Right atrium auricular region (tissue), 2 donors: ENCODE measurements around the gene HCCS. TPM values are rescaled to one million over a fixed set of nuclear protein-coding genes. Genes with fewer than 3 reads are reported as not detected.

ENCODE experiments used
- DNase-seq: peaks from one replicate; pipeline ENCODE4 v3.0.0-alpha.2; 2019; ENCODE audit warnings: low spot score
- H3K27ac ChIP-seq, 2 donors: fragments of 200-600 bp; sonication (generic); 1 replicate in 1 of 2; 2 replicates in 1 of 2; pipeline ENCODE4 v1.5.1; 2016 to 2019
- H3K27me3 ChIP-seq, 2 donors: fragments of 200-600 bp; sonication (generic); one replicate each; pipeline versions ENCODE4 v1.5.1 to v1.6.0; 2017 to 2019
- H3K36me3 ChIP-seq: fragments of 200-600 bp; sonication (generic); one replicate; pipeline ENCODE4 v1.5.1; 2016
- H3K4me1 ChIP-seq, 2 donors: fragments of 200-600 bp; sonication (generic); one replicate each; pipeline versions ENCODE4 v1.5.1 to v1.6.0; 2017 to 2019
- H3K4me3 ChIP-seq, 2 donors: fragments of 200-600 bp; sonication (generic); 1 replicate in 1 of 2; 2 replicates in 1 of 2; pipeline ENCODE4 v1.5.1; 2017 to 2019; ENCODE audit warnings: mild to moderate bottlenecking in 1 of 2, moderate library complexity in 1 of 2
- H3K9me3 ChIP-seq, 2 donors: fragments of 200-600 bp; sonication (generic); one replicate each; pipeline ENCODE4 v1.5.1; 2019
- total RNA-seq, 2 donors: library from RNA; depleted of rRNA; stranded (reverse); fragments of >200 nt; gene quantifications; one replicate each; pipeline ENCODE4 v1.1.0, GENCODE V29; 2016
- TF ChIP-seq, protein P1 (sequence below), 2 donors: fragments of 200-600 bp; sonication (generic); IDR thresholded peaks; one replicate each; pipeline ENCODE4 v1.5.1; 2019; ENCODE audit warnings: antibody characterized with exemption in 2 of 2

The HCCS gene
- total RNA-seq, 2 donors from 2014 or later = 24.0 to 25.0 TPM

DNA sequence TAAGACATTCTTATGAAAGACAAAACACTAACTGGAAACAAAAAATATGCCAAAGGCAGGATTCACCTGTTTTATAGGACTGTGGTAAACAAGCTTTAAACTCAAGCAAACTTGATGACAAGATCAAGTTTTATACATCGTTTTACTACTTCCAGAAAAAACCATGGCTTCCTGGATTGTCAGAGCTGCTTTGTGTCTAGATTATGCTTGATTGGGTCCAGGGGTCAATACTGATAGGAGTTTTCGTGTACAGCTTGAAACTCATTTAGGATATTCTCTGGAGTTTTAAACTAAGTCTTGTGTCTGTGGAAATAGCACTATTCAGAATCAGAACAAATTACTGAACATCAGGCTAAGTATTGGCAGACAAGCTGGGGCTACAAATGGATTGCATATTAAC lies 13.0 kb downstream of the HCCS start:
- H3K27me3 ChIP-seq = no peaks in the 10 kb centered on the region
- H3K4me3 ChIP-seq = no peak overlapping the region
- H3K36me3 ChIP-seq = peaks cover 10% of the 10 kb centered on the region
- no peaks in the 10 kb centered on the region for H3K9me3 ChIP-seq
- DNase-seq = no peak
- H3K4me1 ChIP-seq = no peaks in the 10 kb centered on the region
- TF ChIP-seq, protein P1, sequence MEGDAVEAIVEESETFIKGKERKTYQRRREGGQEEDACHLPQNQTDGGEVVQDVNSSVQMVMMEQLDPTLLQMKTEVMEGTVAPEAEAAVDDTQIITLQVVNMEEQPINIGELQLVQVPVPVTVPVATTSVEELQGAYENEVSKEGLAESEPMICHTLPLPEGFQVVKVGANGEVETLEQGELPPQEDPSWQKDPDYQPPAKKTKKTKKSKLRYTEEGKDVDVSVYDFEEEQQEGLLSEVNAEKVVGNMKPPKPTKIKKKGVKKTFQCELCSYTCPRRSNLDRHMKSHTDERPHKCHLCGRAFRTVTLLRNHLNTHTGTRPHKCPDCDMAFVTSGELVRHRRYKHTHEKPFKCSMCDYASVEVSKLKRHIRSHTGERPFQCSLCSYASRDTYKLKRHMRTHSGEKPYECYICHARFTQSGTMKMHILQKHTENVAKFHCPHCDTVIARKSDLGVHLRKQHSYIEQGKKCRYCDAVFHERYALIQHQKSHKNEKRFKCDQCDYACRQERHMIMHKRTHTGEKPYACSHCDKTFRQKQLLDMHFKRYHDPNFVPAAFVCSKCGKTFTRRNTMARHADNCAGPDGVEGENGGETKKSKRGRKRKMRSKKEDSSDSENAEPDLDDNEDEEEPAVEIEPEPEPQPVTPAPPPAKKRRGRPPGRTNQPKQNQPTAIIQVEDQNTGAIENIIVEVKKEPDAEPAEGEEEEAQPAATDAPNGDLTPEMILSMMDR (IDR thresholded peaks at IDR 0.05) = no peak
- H3K27ac ChIP-seq = no peak overlapping the region

DNA sequence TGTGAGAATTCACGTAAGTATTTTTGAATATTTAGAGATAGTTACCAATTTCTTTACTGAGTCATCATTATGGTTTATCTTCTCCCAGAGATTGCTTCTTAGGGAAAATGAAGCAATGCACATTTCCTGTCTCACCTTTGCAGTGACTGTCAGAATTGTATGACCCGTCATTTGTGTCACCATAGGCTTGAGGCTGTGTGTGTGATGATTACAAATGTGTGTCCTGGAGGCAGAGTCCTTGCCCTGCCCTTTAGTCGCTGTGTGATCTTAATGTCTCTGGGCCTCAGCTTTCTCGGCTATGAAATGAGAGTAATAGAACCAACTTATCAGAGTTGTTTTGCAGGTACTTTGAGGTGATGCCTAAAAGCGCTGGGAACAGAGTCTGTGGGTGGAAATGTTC lies 13.9 kb downstream of the HCCS start:
- H3K27me3 ChIP-seq = no peaks in the 10 kb centered on the region
- no peak overlapping the region for H3K27ac ChIP-seq
- no peak for DNase-seq
- peaks cover 5% of the 10 kb centered on the region for H3K36me3 ChIP-seq
- H3K4me1 ChIP-seq = no peaks in the 10 kb centered on the region
- TF ChIP-seq, protein P1 (IDR thresholded peaks at IDR 0.05) = no peak
- no peak overlapping the region for H3K4me3 ChIP-seq
- no peaks in the 10 kb centered on the region for H3K9me3 ChIP-seq

DNA sequence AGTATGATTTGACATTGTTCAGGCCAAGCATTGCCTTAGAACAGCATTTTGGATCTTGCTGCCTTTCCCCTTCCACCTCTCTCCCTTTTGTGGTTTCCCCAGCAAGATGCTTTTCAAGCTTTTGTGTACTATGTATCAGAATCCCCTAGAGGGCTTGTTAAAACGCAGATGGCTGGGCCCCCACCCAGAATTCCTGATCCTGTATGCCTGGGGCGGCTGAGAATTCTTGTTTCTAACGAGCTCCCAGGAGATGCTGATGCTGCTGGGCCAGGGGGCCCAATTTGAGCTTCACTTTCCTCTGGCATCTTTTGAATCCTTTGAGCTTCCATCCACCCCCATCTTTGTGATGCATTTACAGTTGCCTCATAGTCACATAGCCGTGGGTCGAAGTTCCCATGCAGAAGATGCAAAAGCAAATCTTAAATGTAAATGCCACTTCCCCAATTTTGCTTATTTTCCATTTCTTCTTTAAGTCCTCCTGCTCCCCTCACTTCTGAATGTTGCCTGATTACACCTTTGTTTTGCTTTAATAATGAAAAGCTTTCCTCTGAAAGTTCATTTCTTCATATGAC lies 18.5 kb downstream of the HCCS start:
- H3K36me3 ChIP-seq = no peaks in the 10 kb centered on the region
- no peak for DNase-seq
- TF ChIP-seq, protein P1 (IDR thresholded peaks at IDR 0.05) = no peak

DNA sequence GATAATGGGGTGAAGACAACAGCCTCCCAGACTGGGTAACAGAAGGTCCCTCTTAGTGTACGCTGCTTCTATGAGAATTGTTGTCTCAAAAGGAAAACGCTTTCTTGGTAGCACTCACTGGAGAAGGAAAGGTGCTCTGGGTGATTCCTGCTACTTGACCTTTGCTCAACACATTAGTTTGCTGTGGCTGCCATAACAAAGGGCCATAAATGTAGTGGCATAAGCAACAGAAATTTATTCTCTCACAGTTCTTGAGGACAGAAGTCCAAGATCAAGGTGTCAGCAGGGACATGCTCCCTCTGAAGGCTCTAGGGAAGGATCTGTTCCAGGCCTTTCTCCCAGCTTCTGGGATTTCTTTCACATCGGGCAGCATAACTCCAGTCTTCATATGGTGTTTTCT lies 19.0 kb downstream of the HCCS start:
- Histone ChIP-seq H3K36me3 (no peaks in the 10 kb centered on the region), H3K4me1 (no peaks in the 10 kb centered on the region), H3K4me3 (no peak overlapping the region), H3K27me3 (no peaks in the 10 kb centered on the region), H3K27ac (no peak overlapping the region), H3K9me3 (no peaks in the 10 kb centered on the region)
- DNase-seq = no peak
- TF ChIP-seq, protein P1 (IDR thresholded peaks at IDR 0.05) = no peak

More for the DNA sequence above, 18.5 kb downstream of the HCCS start:
- H3K4me3 ChIP-seq = no peak overlapping the region
- no peaks in the 10 kb centered on the region for H3K9me3 ChIP-seq
- H3K4me1 ChIP-seq = no peaks in the 10 kb centered on the region
- H3K27ac ChIP-seq = no peak overlapping the region
- H3K27me3 ChIP-seq = no peaks in the 10 kb centered on the region

DNA sequence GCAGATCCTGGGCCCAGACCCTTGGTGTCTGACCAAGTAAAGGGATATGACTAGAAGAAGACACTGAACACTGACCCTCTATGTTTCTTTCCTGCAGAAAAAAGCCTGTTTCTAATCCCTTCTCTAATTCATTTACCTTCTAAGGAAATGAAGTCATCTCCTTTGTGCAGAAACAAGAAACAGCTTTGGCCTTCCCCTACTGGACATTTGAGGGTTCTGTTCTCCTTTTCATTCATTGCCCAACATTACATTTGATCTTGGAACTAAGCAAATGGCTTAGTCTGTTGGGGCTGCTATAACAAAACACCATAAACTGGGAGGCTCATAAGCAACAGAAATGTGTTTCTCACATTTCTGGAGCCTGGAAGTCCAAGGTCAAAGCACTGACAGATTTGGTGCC lies 20.0 kb downstream of the HCCS start:
- H3K27ac ChIP-seq = no peak overlapping the region
- no peak overlapping the region for H3K4me3 ChIP-seq
- DNase-seq = no peak
- H3K36me3 ChIP-seq = no peaks in the 10 kb centered on the region
- TF ChIP-seq, protein P1 (IDR thresholded peaks at IDR 0.05) = no peak
- H3K9me3 ChIP-seq = no peaks in the 10 kb centered on the region
- no peaks in the 10 kb centered on the region for H3K27me3 ChIP-seq
- no peaks in the 10 kb centered on the region for H3K4me1 ChIP-seq

DNA sequence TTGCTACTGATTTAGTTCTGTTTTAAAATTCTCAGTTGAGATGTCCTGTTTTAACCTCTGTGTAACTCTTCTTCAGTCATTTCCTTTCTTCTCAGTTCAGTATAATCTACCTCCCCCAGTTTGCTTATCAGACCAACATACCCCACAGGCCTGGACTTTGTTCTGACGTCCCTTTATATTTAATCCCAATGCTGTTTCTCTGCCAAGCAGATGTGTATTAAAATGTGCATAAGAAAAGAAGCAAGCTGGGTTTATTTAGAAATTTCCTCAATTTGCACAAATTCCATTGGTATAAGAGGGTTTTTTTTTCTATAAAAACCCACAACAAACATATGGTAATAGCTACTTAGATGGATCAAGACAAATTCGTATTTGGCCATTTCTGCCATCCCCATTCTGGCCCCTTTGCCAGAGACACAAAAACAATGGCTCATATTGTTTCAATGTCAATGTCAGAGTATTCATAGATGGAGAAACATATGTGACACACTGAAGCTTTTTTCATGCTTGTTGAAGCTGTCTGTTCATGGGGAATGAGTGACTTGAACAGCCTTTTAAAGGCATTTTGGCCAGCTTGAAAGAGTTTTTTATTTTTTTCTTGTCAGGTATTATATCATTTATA lies 24.5 kb downstream of the HCCS start:
- TF ChIP-seq, protein P1 (IDR thresholded peaks at IDR 0.05) = no peak
- Histone ChIP-seq H3K4me3 (no peak overlapping the region), H3K36me3 (no peaks in the 10 kb centered on the region), H3K27me3 (no peaks in the 10 kb centered on the region), H3K27ac (no peak overlapping the region), H3K9me3 (no peaks in the 10 kb centered on the region), H3K4me1 (no peaks in the 10 kb centered on the region)
- DNase-seq = no peak
